ENCODE results near the gene ATXN7L2.
"Not testable (repeated sequence)": the region's sequence is repeated elsewhere in the genome, so short reads cannot be mapped to it uniquely, and the experiment has no call there.

The ATXN7L2 gene, protein sequence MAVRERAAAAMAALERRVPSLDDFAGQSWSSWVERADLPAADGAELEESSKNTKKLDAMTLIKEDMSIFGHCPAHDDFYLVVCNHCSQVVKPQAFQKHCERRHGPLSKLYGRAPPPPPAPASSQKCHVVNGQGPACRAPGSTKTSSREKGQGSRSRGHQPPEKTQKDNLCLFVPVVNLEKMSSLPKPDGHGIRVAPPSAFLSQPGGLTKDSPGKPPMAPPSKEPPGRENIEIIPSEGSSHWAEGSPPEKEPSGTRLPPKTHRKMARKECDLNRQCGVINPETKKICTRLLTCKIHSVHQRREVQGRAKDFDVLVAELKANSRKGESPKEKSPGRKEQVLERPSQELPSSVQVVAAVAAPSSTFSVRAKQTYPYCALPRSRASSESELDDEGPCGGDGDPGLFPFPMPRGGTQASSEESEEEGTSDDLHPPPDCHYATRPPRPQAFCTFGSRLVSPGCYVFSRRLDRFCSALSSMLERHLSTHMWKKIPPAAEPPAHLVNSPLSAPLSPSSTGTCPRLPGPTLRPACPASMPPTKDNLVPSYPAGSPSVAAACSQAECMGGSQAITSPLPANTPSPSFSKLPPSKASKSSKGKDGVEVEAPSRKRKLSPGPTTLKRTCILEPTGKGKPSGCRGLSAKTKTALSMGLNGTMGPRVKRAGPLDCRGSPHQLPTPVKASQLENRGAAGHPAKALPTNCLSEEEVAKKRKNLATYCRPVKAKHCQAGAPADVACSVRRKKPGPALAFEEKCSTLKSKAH

DNA sequence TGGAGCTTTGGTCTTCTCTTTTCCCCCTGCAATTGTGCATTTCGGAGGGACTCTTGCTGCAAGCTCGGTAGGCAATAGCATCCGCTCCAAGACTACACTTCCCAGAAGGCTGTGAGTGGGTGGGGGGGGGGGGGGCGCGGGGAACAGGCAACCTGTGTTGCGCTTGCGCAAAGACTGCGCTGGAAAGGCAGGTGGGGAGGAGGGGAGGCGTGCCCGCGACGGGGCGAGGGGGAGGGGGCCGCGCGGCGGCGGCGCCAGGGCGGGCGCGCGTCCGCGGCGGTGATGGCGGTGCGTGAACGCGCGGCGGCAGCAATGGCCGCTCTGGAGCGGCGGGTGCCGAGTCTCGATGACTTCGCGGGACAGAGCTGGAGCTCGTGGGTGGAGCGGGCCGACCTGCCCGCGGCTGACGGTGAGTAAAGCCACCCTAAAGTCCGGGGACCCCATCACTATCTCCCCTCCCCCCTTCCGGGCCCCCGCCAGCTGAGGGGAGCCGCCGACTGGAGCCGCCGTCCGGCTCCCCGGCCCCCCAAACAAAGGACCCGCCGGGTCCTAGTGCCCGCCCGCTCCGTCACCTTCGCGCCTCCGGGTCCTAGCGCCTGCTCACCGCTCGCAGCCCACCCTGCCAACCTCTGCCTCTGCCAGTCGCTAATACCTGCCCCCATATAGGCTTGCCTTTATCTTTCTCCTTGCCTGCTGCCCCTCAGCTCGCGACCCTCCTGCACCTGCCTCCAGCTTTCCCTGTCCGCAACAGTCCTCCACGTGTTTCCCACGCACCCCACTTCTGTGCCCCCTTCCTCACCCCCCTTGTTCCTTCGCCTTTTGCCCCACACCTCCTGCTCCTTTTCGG lies at the start of gene ATXN7L2:
TSS of gene ATXN7L2 (plus strand) at position 234 of the 847 bp plus-strand sequence. CDS start at position 283, 49 bp downstream.
- DNase-seq: peak; percentile 91

DNA sequence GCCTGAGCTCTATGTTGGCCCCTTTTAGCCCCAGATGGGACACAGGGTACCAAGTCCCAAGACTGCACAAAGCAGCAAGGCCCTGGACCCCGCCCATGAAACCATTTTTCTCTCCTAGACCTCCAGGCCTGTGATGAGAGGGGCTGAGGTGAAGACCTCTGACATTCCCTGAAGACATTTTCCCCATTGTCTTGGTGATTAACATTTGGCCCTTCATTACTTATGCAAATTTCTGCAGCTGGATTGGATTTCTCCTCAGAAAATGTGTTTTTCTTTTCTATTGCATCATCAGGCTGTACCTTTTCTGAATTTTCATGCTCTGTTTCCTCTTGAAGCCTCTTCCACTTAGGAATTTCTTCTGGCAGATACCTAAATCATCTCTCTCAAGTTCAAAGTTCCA lies 49.2 kb upstream of the ATXN7L2 start:
- no peak for DNase-seq

DNA sequence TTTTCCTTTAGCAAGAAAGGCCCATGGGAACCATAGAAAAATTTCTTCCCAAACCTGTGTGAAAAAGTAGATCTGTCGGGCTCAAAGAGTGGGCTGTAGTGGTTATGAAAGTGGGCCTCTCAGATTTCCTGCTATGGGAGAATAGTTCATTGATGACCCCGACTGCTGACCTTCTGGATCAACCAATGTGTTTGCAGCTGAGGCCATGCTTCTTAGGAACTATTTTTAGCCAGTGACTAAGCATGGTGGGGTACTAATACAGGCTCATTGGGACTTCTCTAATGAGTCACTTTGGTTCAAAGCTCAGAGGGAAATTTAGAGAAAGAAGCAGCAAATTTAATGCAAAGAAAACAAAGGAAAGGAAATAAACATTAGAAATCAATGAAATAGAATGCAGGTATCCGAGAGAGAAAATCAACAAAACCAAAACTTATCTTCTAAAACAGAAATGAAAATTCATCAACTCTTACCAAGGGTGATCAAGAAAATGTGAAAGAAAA lies 44.9 kb upstream of the ATXN7L2 start:
- no peak for DNase-seq

DNA sequence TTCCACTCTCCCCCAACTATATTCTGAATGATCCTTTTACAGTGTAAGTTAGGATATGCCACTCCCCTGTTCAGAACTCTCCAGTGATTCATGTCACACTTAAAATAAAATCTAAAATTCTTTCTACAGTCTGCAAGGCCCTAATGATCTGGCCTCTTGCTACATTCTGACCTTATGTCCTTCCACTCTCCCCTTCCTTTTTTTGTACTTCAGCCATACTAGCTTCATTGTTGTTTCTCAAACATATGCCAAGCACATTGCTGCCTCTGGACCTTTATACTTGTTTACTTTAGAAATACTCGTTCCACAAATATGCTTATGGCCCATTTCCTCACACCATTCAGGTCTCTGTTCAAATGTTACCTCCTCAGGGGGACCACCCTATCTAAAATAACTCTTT lies 42.6 kb upstream of the ATXN7L2 start:
- no peak for DNase-seq

DNA sequence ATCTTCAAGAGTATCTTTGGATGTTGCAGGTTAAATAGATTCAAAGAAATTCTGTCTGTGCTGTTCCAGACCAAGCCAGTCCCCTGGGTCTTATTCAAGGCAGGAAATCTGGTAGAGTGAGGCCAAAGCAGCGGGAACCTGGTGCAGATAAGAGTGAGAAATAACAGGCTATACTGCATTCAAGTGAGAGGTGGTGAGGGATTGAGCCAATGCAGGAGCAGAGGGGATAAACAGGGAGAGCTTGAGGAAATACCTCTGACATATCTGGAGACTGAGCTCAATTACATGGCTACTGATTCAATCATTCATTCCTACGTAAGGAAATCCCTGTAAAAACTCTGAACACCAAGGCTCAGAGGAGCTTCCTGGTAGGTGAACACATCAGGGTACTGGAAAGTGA lies 40.2 kb upstream of the ATXN7L2 start:
- DNase-seq: no peak

DNA sequence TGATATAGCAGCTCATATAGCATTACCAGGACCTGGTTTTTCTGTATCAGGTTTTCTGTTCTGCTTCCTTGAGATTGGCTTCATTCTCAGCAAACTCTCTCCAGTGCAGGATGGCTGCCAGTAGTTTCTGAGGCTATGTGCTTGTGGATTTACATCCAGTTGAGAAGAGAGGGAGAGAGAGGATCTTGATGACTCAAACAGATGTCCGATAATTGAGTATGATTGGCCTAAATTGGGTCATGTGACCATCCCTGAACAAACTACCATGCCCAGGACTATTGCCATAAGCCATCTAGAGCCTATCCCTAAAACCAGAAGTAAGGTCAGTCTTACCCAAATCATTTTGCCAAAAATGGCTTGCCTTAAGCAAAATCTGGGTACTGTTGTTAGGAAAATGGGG lies 39.4 kb upstream of the ATXN7L2 start:
- DNase-seq: no peak

DNA sequence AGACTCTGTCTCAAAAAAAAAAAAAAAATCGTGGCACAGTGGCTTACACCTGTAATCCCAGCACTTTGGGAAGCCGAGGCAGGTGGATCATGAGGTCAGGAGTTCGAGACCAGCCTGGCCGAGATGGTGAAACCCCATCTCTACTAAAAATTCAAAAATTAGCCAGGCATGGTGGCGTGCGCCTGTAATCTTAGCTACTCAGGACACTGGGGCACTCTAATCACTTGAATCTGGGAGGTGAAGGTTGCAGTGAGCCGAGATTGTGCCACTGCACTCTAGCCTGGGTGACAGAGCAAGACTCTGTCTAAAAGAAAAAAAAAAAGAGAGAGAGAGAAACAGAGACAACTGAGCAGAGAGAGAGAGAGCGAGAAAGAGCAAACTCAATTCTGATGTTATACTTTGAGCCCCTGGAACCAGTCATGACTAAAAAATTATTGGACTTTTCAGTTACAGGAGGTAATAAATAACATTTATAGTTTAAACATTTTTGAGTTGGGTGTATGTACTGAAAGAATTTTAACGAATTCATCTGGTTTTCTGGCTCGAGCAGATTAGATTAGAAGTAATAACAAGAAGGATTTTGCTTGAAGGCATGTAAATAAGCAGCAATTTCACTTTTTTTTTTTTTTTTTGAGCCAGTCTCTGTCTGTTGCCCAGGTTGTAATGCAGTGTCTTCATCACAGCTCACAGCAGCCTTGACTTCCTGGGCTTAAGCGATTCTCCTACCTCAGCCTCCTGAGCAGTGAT lies 37.6 kb upstream of the ATXN7L2 start:
- DNase-seq: not testable (repeated sequence)

DNA sequence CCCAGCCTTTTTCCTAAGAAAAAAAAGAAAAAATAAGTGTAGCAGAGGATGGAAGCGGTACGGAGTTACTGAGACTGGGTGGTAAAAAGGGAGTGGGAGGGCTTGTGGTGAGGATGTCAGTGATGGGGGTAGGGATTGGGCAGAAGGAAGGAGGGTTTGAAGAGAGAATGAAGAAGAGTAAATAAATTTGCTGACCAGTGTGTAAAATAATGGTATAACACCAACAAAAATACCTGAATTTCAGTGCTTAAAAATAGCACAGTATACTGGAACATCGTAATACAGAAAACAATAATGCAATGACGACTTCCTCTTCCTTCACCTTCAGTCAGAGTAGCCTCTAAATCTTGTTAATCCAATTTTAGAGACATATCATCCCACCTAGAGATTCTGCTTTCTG lies 36.2 kb upstream of the ATXN7L2 start:
- no peak for DNase-seq

DNA sequence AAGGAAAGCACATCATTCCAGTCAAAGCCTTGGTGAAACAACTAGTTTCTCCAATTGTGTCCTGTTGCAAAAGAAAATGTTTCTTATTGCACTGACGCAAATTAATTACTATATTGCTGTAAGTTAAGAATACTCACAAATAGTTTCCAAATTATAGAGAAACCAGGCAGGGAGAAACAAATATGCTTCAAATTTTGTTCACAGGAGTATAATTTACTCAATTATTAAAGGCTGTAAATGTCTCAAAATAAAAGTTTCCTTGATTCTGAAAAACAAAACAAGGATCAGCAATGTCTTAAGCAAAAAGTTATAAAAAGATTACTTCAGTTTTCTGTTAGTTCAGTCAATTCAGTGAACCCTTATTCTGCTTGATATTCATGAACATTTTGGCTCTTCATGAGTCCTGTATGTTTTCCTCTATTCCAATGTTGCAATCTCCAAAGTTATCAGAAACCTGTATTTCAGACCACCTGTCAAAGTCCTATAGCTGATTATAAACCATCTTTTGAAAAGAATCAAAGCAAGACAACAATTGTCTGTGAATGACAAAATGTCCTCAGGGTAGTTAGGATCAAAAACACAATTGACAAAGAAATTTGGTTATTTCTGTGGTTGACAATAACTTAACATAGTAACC lies 29.1 kb upstream of the ATXN7L2 start:
- no peak for DNase-seq

DNA sequence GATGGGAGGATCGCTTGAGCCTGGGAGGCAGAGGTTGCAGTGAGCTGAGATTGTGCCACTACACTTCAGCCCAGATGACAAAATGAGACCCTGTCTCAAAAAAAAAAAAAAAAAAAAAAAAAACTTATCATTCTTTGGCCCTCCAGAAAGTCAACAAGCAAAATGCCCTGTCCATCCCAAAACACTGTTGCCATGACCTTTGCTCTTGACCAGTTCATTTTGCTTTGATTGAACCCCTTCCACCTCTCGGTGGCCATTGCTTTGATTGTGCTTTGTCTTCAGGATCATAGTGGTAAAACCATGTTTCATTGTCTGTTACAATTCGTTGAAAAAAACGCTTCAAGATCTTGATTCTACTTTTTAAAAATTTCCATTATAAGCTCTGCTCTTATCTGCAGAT lies 25.9 kb upstream of the ATXN7L2 start:
- no peak for DNase-seq

DNA sequence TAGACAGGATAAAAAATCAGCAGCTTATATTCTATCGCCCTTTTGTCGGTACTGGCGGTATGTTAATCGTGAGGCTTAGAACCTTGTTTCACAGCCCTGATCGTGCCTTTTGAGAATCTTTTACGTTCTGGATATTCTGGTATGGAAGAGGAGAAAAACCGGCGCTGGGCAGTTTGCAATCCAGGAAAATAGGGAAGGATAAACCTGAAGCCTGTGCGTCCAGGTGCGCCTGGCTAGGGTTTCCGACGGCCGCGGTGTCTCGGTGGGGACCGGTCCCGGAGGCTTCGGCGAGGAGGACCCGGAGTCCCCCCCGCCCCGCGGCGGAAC lies 17.6 kb upstream of the ATXN7L2 start:
- peak; percentile 26 for DNase-seq

DNA sequence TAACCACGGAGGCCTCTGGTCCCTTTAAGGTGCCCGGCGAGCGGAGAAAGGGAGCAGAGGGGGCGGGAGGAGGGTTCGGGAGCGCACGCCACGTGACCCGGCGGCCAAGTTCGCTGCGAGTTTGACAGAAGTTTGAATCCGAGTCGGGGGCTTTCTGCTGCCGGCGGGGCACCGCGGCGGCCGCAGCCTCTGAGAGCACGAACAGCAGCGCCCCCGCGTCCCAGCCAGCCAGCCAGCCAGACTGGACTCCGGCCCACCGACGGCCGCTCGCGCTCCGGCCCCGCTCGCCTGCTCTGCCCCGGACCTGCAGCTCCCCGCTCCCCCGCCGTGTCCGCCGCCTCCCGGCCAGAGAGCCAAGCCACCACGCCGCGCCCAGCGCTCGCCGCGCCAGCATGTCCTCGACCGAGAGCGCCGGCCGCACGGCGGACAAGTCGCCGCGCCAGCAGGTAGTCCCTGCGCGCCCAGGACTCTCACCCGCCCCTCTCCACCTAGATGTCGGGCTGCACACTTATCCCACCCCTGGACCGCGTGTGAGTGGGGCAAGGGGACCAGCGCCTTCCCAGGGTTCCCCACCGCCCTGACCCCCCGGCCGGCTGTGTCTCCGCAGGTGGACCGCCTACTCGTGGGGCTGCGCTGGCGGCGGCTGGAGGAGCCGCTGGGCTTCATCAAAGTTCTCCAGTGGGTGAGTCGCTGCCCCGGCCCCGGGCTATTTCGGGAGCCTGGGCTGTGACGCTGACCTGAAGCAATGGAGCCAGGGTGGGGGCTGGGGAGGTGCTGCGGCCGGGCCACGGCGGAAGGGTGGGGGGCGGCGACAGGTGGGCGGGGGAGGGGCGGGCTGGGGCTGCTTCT lies 17.0 kb upstream of the ATXN7L2 start, which contains the start of gene SYPL2:
TSS of gene SYPL2 (plus strand) at position 95 of the 849 bp plus-strand sequence. CDS start at position 393, 298 bp downstream.
- peak; percentile 29 for DNase-seq

DNA sequence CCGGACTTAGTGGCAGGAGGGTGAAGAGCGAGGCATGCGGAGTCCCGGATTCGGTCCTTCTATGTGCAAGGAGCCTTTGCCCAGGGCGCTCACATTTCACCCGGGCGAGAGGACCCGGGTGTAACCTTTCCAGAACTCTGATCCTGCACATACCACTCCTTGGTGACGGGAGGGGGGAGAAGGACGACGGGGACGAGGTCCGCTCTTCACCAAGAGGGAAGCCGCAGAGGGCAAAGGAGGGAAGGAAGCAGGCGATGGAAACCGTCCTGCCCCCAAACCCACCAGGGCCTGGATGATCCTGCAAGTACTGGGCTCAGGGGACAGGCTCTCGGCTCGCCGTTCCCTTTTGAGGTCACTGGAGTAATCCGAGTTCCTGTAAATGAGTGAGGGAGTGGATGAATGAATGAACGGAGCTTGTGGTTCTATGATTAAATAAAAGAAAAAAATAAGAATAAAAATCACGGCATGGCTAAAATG lies 16.4 kb upstream of the ATXN7L2 start:
- no peak for DNase-seq

DNA sequence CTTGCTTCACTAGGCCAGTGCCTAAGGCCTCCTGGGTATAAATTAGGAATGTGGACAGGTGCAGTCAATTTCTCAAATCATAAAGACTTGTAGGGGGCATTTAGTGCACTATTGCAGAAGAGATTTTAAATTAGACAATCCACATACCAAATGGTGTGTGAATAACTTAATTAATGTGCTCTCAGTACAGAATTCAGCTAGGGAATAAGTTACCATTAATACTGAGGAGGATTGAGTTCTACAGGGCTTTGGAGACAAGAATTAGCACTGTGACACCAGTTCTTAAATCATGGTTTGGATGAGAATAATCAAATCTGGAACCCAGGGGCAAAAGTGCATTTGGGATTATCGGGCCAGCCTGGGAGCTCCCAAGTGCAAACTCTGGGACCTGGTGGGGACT lies 15.6 kb upstream of the ATXN7L2 start:
- DNase-seq: no peak

DNA sequence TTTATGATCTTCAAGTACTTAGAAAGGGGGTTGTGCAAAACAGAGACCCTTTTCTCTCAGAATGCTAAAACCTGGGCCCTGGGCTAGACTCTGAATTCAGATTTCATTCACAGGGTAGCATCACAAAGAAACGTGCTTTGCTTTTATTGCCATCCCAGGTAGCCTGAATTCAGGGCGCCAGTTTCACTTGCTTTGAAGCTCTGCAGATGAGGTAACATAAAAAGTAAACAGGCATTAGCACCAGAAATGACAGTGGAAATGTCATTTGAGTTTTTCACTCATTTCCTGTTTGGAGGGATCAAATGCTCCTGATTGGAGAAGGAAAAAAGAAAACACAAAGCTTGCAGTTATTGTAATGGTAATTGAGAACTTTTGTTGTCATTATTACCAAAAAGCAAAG lies 14.8 kb upstream of the ATXN7L2 start:
- no peak for DNase-seq

DNA sequence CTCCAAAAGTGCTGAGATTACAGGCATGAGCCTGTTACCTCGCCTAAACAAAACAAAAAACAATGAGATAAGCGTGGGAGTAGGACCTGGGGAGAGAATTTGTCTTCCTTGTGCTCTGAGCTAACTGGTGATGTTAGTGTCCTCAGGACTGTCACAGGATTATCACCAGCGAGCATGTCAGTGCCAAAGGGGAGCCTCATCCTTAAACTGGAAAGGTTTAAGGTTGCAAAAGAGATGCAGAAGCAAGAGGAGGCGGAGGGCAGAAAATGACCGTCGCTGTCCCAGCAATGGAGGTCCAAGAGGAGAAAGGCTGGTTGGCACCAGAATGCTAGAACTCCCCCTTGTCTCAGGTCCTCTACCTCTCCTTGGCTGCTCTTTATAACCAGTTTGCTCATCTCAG lies 13.5 kb upstream of the ATXN7L2 start:
- no peak for DNase-seq

DNA sequence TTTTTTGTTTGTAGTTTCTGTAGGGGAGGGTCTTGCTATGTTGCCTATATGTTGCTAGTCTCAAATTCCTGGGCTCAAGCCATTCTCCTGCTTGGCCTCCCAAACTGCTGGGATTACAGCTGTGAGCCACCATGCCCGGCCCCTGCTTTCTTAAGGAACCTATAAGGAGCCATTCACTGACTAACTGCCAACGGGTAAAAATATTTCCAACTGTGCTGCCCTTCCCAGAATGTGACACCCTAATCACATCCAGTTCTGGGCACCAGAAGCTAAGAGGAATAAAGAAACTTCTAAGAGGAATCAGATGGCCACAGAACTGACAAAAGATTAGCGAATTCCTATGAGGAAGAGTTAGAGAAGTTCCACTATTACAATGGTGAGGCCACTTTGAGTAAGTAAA lies 10.9 kb upstream of the ATXN7L2 start:
- no peak for DNase-seq

DNA sequence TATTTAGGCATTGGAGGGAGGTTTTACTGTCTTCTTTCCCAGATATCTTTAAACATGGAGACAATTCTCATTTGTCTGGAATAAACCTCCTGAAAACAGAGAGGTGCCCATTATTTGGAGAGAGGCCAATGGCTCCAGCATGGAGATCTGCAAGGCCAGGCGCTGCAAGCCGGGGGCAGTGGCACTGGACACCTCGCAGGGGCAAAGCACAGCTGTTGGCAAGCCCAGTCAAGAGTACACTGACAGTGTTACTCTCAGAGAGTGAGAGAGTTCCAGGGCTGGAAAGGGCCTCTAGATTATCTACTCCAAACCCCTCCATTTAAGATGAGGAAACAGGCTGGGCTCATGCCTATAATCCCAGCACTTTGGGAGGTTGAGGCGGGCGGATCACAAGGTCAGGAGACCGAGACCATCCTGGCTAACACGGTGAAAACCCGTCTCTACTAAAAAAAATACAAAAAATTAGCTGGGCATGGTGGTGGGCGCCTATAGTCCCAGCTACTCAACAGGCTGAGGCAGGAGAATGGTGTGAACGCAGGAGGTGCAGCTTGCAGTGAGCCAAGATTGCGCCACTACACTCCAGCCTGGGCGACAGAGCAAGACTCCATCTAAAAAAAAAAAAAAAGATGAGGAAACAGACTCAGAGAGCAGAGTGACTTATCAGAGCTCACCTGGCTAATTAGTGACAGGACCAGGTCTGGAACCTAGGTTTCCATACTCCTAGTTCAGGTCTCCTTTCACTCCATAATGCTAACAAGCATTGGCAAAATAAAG lies 10.2 kb upstream of the ATXN7L2 start:
- not testable (repeated sequence) for DNase-seq

DNA sequence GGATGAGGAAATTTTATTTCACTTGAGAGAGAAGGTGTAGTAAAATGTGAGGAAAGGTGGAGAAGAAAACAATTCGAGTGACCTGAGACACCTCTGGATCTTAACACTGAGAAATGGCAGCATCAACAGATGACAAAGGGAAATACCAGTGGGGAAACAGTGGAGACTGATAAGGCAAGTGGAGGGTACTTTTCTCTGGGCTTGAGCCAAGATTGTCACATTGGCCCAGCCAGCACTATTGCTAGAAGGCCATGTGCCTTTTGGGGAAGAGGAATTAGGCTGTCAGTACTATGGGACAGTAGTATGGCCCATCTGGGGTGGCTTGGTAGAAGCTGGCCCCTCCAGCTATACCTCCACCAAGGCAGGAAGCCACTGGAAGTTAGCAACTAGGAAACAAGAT lies 9.0 kb upstream of the ATXN7L2 start:
- DNase-seq: no peak

DNA sequence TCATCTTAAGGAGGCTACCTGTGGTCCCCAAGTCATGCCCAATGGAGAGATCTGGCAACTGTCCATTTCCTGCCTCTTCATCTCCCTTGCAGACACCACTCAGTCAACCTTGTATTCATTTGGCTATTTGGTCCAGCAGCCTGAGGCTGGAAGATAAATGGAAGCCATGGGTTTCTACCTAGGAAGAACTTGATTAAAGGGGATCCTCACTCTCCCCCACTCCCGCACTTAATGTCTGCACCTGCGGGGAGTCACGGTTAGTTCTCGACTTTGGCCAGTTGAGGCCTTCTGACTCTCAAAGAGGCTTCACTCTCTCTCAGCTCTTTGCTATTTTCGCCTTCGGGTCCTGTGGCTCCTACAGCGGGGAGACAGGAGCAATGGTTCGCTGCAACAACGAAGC lies 8.4 kb upstream of the ATXN7L2 start:
- no peak for DNase-seq
